Measurements from ENCODE around the gene TPSAB1. TPM values are rescaled to one million over a fixed set of nuclear protein-coding genes. Genes with fewer than 3 reads are reported as not detected.
"Not testable (repeated sequence)": the region's sequence is repeated elsewhere in the genome, so short reads cannot be mapped to it uniquely, and the experiment has no call there.

Gene TPSAB1
- total RNA-seq, 1 donor from 2014 or later = not detected

DNA sequence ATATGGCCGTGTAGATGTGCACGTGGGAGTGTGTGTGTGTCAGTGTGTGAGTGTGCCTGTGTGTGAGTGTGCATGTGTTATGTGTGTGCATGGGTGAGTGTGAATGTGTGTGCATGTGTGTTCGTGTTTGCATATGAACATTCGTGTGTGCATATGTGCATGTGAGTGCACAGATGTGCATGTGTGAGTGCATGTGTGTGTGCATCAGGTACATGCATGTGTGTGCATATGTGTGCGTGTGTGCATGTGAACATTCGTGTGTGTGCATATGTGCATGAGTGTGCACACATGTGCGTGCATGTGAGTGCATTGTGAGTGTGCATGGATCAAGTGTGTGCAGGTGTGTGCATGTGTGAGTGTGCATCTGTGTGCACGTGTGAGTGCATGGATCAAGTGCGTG lies 2.5 kb upstream of the TPSAB1 start:
- peaks cover 5% of the 10 kb centered on the region for H3K27me3 Mint-ChIP-seq (ENCODE audit: unreplicated experiment)
- H3K4me1 Mint-ChIP-seq (ENCODE audit: low read depth, unreplicated experiment) = peaks cover 4% of the 10 kb centered on the region
- peaks cover 8% of the 10 kb centered on the region for H3K9me3 Mint-ChIP-seq (ENCODE audit: unreplicated experiment)
- H3K36me3 Mint-ChIP-seq (ENCODE audit: unreplicated experiment) = no peaks in the 10 kb centered on the region
- DNase-seq = no peak
- no peak overlapping the region for H3K4me3 Mint-ChIP-seq (ENCODE audit: unreplicated experiment)
- no peak overlapping the region for H3K27ac Mint-ChIP-seq (ENCODE audit: unreplicated experiment)
- TF ChIP-seq, protein P1, sequence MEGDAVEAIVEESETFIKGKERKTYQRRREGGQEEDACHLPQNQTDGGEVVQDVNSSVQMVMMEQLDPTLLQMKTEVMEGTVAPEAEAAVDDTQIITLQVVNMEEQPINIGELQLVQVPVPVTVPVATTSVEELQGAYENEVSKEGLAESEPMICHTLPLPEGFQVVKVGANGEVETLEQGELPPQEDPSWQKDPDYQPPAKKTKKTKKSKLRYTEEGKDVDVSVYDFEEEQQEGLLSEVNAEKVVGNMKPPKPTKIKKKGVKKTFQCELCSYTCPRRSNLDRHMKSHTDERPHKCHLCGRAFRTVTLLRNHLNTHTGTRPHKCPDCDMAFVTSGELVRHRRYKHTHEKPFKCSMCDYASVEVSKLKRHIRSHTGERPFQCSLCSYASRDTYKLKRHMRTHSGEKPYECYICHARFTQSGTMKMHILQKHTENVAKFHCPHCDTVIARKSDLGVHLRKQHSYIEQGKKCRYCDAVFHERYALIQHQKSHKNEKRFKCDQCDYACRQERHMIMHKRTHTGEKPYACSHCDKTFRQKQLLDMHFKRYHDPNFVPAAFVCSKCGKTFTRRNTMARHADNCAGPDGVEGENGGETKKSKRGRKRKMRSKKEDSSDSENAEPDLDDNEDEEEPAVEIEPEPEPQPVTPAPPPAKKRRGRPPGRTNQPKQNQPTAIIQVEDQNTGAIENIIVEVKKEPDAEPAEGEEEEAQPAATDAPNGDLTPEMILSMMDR (IDR thresholded peaks at IDR 0.05; ENCODE audit: partially characterized antibody, unreplicated experiment) = no peak

DNA sequence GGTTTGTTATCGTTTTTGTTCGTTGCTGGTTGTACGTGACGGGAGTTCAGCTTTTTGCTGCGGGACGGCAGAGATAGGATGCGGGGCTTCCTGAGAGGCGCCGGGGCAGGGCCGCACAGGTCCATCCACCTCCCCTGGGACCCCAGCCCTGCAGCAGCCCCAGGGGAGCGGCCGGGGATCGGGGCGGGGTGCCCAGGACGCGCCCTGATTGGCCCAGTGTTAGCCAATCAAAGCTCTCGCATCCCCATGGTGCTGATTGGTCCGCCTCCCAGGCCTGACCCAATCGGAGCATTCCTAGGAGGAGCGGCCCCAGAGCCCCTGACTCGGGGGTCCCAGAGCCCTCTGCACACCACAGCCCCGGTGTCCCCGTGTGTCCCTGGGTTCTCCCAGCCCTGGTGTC lies 1.6 kb upstream of the TPSAB1 start:
- H3K27ac Mint-ChIP-seq (ENCODE audit: unreplicated experiment) = not testable (repeated sequence)

DNA sequence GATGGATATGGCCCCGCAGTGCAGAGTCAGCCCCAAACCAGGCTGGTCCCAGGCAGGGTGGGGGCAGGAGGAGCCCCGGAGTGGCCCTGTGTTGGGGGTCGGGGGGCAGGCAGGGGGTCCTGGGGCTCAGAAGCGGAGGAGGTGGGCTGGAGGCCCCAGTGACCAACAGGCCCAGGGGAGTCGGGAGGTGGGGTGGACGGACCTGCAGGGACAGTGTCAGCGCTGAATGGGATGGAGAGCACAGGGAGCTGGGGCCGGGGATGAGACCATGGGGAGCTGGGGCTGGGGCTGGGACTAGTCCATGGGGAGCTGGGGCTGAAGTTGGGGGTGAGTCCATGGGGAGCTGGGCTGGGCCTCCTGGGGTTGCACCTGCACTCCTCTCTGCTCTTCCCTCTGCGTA lies 930 bp upstream of the TPSAB1 start:
- not testable (repeated sequence) for H3K27ac Mint-ChIP-seq (ENCODE audit: unreplicated experiment); H3K9me3 Mint-ChIP-seq (ENCODE audit: unreplicated experiment); H3K4me3 Mint-ChIP-seq (ENCODE audit: unreplicated experiment)

More for the DNA sequence above, 1.6 kb upstream of the TPSAB1 start:
- H3K36me3 Mint-ChIP-seq (ENCODE audit: unreplicated experiment); H3K9me3 Mint-ChIP-seq (ENCODE audit: unreplicated experiment); H3K27me3 Mint-ChIP-seq (ENCODE audit: unreplicated experiment); H3K4me1 Mint-ChIP-seq (ENCODE audit: low read depth, unreplicated experiment): not testable (repeated sequence)
- peak overlapping the region; percentile 28 for H3K4me3 Mint-ChIP-seq (ENCODE audit: unreplicated experiment)
- DNase-seq = peak; percentile 6

DNA sequence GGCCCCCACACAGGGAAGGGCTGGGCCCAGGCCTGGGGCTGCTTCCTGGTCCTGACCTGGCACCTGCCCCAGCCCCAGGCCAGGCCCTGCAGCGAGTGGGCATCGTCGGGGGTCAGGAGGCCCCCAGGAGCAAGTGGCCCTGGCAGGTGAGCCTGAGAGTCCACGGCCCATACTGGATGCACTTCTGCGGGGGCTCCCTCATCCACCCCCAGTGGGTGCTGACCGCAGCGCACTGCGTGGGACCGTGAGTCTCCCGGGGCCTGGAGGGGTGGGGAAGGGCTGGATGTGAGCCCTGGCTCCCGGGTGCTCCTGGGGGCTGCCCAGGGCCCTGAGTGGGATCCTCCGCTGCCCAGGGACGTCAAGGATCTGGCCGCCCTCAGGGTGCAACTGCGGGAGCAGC lies 576 bp downstream of the TPSAB1 start:
- not testable (repeated sequence) for H3K9me3 Mint-ChIP-seq (ENCODE audit: unreplicated experiment); H3K27ac Mint-ChIP-seq (ENCODE audit: unreplicated experiment); H3K27me3 Mint-ChIP-seq (ENCODE audit: unreplicated experiment); H3K36me3 Mint-ChIP-seq (ENCODE audit: unreplicated experiment); H3K4me3 Mint-ChIP-seq (ENCODE audit: unreplicated experiment); H3K4me1 Mint-ChIP-seq (ENCODE audit: low read depth, unreplicated experiment)
- peak; percentile 8 for DNase-seq

More for the DNA sequence above, 930 bp upstream of the TPSAB1 start:
- DNase-seq = peak; percentile 16
- H3K27me3 Mint-ChIP-seq (ENCODE audit: unreplicated experiment); H3K4me1 Mint-ChIP-seq (ENCODE audit: low read depth, unreplicated experiment); H3K36me3 Mint-ChIP-seq (ENCODE audit: unreplicated experiment): not testable (repeated sequence)

DNA sequence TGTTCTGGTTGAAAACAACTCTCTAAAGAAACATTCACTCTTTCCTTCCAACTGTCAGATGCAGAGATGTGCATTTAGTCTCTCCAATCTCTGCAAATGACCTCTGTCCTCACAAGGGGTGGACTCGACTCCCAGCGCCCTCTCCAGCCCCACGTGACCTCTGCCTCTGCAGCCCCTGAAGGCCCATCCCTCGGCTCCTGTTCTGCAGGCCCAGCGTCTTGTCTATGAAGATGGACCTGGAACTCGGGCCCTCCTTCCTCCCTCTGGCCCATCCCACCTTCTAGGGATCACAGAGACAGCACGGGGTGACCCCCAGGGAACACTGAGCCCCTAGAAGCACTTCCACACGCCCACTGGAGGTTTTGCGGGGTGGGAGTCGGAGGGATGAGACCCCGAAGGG lies 2.9 kb downstream of the TPSAB1 start:
- DNase-seq; H3K27ac Mint-ChIP-seq (ENCODE audit: unreplicated experiment); H3K9me3 Mint-ChIP-seq (ENCODE audit: unreplicated experiment); H3K4me3 Mint-ChIP-seq (ENCODE audit: unreplicated experiment); H3K4me1 Mint-ChIP-seq (ENCODE audit: low read depth, unreplicated experiment); H3K36me3 Mint-ChIP-seq (ENCODE audit: unreplicated experiment): not testable (repeated sequence)
- peaks cover 15% of the 10 kb centered on the region for H3K27me3 Mint-ChIP-seq (ENCODE audit: unreplicated experiment)

DNA sequence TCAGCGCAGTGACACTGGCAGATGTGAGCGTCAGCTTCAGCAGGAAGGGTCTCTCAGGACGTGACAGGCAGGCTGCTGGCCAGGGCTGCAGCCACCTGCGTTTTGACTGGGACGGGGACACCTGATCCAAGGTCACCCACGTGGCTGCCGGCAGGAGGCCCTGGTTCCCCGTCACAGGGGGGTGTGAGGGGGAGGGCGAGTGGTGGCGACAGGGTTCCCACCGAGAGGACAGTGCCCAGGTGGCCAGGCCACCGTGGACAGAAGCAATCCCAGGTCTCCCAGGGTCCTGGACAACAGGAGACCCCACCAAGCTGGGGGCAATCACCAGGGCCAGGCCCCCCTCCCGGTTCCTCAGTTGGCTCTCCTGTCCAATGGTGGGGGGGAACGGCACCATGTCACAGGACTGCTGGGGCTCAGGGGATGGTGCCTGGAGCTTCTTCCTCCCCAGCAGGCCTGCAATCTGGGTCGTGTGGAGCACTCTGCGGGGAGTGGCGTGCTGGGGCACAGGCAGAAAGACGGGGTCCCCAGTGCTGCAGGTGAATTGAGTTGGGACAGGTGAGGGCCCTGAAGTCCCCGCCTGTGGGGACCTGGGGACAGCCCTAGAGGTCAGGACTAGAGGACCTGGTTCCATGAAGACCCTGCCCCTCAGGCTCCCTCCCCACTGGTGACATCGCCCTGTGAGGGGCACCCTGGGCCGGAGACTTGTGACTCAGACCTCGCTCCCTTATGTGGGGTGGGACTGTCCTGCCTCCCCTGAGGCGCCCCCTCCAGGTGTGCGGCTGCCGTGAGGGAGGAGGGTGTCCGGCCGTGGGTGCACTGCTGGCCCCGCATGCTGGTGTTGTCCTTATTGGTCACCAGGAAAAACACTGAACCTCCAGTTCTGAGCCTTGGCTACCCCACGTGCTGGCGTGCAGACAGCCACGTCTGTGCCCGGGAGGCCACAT lies 3.7 kb downstream of the TPSAB1 start:
- H3K4me1 Mint-ChIP-seq (ENCODE audit: low read depth, unreplicated experiment); H3K36me3 Mint-ChIP-seq (ENCODE audit: unreplicated experiment); H3K9me3 Mint-ChIP-seq (ENCODE audit: unreplicated experiment); H3K4me3 Mint-ChIP-seq (ENCODE audit: unreplicated experiment); H3K27ac Mint-ChIP-seq (ENCODE audit: unreplicated experiment): not testable (repeated sequence)
- peaks cover 13% of the 10 kb centered on the region for H3K27me3 Mint-ChIP-seq (ENCODE audit: unreplicated experiment)
- DNase-seq = peak; percentile 41

DNA sequence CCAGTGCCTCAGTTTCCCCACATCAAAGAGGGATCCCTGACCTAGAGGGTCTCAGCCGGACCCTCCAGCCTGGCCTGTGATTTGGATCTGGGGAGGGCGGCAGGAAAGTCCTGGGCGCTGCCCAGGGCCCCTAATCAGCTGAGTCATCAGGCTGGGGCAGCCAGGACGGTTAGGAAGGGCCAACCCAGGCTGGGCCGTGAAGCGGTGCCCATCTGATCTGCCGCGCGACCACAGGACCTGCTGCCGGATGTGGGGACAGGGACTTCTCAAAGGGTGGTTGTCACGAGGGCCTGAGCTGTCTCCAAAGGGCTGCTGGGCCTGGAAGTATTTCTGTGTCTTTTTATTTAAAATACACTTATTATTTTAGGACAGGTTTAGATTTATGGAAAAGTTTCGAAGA lies 4.4 kb downstream of the TPSAB1 start:
- DNase-seq = no peak
- Mint-ChIP-seq H3K4me1 (ENCODE audit: low read depth, unreplicated experiment) (peaks cover 2% of the 10 kb centered on the region), H3K9me3 (ENCODE audit: unreplicated experiment) (peaks cover 5% of the 10 kb centered on the region), H3K27me3 (ENCODE audit: unreplicated experiment) (peaks cover 13% of the 10 kb centered on the region), H3K4me3 (ENCODE audit: unreplicated experiment) (no peak overlapping the region), H3K27ac (ENCODE audit: unreplicated experiment) (no peak overlapping the region), H3K36me3 (ENCODE audit: unreplicated experiment) (no peaks in the 10 kb centered on the region)
- TF ChIP-seq, protein P1 (IDR thresholded peaks at IDR 0.05; ENCODE audit: partially characterized antibody, unreplicated experiment) = no peak
